Right cardiac atrium (tissue), 5 donors: Measurements from ENCODE around the gene RGS1. TPM values are rescaled to one million over a fixed set of nuclear protein-coding genes. Genes with fewer than 3 reads are reported as not detected.

Source experiments
- ATAC-seq, 2 donors: fragments of 200-7000 bp; cut with Tn5 transposase; one replicate each; pipeline versions ENCODE4 v1.8.0 to v1.9.1; 2020; ENCODE audit warnings: moderate library complexity in 2 of 2, mild to moderate bottlenecking in 1 of 2
- DNase-seq, 3 donors: peaks; one replicate each; pipeline ENCODE4 v3.0.0-alpha.2; 2020
- H3K27ac ChIP-seq: one replicate; pipeline ENCODE4 v1.5.1; 2013; ENCODE audit warnings: mild to moderate bottlenecking, low read length, control low read depth, moderate library complexity
- H3K27me3 ChIP-seq: one replicate; pipeline ENCODE4 v1.6.1; 2013; ENCODE audit not compliant: control insufficient read depth, insufficient read depth
- H3K4me1 ChIP-seq: one replicate; pipeline ENCODE4 v1.6.1; 2013; ENCODE audit warnings: low read length; ENCODE audit not compliant: control insufficient read depth, insufficient read depth
- H3K4me3 ChIP-seq: one replicate; pipeline ENCODE4 v1.5.1; 2013; ENCODE audit warnings: low read length, control low read depth
- H3K9me3 ChIP-seq: one replicate; pipeline ENCODE4 v1.6.1; 2013; ENCODE audit warnings: low read length; ENCODE audit not compliant: control insufficient read depth
- WGBS: extraction: QIAGEN DNeasy Blood & Tissue Kit; methylation state at CpG from one replicate; pipeline ENCODE4 v1.1.7; 2013; 5-methylcytosine and 5-hydroxymethylcytosine counted together
- intact Hi-C, 4 donors: fragments of 100-400 bp; cut with DNase I; formaldehyde crosslinking; loops; one replicate each; pipeline versions ENCODE4 v1.11.0 to v1.14.0; 2022 to 2023
- polyA plus RNA-seq: library from polyadenylated mRNA; stranded (reverse); fragments of 200-250 nt; gene quantifications from one replicate; pipeline ENCODE4 v1.2.3, GENCODE V29; 2013
- total RNA-seq, 4 donors: library from RNA; stranded (reverse); fragmentation: NEBNext Ultra II Directional; extraction: Animal tissue kit (Norgen Biotek cat#: 25700); gene quantifications; one replicate each; pipeline ENCODE4 v1.2.1, GENCODE V29; 2021
- donor health status: healthy with polysubstance abuse.
- donor health status: DM: no; HTN: yes; CAD: no.
- donor health status: DM: no; HTN: no; CAD: no.
- donor health status: DM: no; HTN: yes; CAD: no; lungs with severe emphysema.
- donor health status: DM: yes; HTN: yes; CAD: no.

Gene RGS1
- total and polyA plus RNA-seq, 5 donors = 0.37 to 9.2 (median 2.6) TPM

DNA sequence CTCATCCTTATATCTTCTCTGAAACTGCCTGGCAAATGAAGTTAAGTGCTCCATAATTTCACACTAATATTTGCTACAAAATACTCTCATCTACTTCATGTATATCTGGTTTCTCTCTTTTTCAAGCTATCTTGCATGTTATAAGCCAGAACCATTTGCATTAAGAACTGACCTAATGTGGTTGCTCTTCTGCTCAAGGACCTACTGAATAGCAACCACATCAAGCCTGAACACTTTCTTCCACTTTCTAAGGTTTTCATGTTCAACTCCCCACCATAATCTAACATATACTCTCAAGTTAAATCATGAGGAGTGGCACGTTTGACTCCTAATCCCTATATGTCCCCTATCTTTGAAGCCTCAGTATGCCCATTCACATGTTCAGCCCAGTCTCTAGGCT lies 27.2 kb downstream of the RGS1 start:
- intact Hi-C loops = loop anchor here in 1 of 4 donors (10.0 kb wide), 1 partner anchor 128 kb away; no protein-coding TSS in a partner anchor
- H3K9me3 ChIP-seq = no peaks in the 10 kb centered on the region
- no peak overlapping the region for H3K4me3 ChIP-seq
- no peak for DNase-seq
- ATAC-seq = no peak
- H3K27ac ChIP-seq = no peak overlapping the region
- no peaks in the 10 kb centered on the region for H3K27me3 ChIP-seq
- H3K4me1 ChIP-seq = no peaks in the 10 kb centered on the region
- WGBS = 83% methylated on average over 1 of the region's 1 CpG

DNA sequence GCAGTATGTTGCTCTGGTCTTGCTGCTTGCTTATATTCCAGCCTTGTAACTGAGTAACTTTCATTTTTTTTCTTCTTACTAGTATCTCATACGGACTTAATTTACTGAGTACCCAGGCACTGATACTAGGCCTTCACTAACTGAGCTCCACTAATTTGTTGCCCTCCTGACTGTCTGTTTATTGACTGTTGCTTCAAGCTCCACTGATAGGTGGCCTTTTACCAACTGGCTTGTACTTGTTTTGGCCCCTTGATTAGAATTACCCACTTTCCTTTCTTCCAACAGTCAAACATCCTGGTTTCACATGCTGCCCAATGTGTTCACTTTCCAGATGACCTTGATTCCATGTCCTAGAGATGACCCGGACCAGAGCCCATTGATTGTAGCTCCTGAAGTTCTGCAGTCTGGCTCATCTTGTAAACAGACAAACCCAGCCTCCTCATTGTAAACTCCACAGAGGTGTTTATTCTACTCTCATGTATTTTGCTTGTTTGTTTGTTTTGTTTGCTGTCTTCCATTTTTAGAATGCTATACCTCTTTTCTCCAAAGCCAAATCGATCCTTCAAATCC lies 27.7 kb downstream of the RGS1 start:
- DNase-seq (no peak), ATAC-seq (no peak)
- H3K4me3 ChIP-seq = no peak overlapping the region
- intact Hi-C loops = loop anchor here in 1 of 4 donors (10.0 kb wide), 1 partner anchor 129 kb away; no protein-coding TSS in a partner anchor
- no peaks in the 10 kb centered on the region for H3K4me1 ChIP-seq
- no peaks in the 10 kb centered on the region for H3K27me3 ChIP-seq
- H3K27ac ChIP-seq = no peak overlapping the region
- no peaks in the 10 kb centered on the region for H3K9me3 ChIP-seq
- WGBS = 76% methylated on average over 3 of the region's 3 CpGs

GRCh38 chr1:192604979-192605620 lies 29.5 kb downstream of the RGS1 start:
- WGBS = 53% methylated on average over 3 of the region's 3 CpGs
- no peak for DNase-seq
- H3K9me3 ChIP-seq = no peaks in the 10 kb centered on the region
- H3K27ac ChIP-seq = no peak overlapping the region
- H3K27me3 ChIP-seq = no peaks in the 10 kb centered on the region
- no peak for ATAC-seq
- no peaks in the 10 kb centered on the region for H3K4me1 ChIP-seq
- no peak overlapping the region for H3K4me3 ChIP-seq
- intact Hi-C loops = loop anchor here in 3 of 4 donors (5.0 to 10.0 kb wide), 2 partner anchors 128 to 130 kb away; no protein-coding TSS in a partner anchor

DNA sequence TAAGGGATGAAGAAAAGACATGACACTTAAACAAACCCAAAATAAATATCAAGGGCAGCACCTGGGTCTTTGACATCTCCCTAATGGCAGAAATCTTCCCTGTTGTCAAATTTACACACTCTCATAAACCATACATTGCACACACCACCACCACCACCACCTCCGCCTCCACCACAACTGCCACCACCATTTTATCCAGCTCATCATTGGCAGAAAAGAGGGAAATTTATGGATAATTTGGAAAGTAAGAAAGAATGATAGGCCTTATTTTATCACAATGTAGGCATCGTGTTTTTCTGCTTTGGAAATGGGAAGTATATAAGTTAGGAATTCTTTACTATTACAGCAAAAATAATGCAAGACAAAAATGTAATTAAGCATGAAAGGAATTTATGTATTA lies 33.1 kb downstream of the RGS1 start:
- DNase-seq (no peak), ATAC-seq (no peak)
- no peaks in the 10 kb centered on the region for H3K27me3 ChIP-seq
- no peak overlapping the region for H3K4me3 ChIP-seq
- intact Hi-C loops = loop anchor here in 3 of 4 donors (5.0 to 10.0 kb wide), 2 partner anchors 131 to 134 kb away; no protein-coding TSS in a partner anchor
- no peak overlapping the region for H3K27ac ChIP-seq
- 87% methylated on average over 2 of the region's 2 CpGs for WGBS
- no peaks in the 10 kb centered on the region for H3K4me1 ChIP-seq
- H3K9me3 ChIP-seq = no peaks in the 10 kb centered on the region

DNA sequence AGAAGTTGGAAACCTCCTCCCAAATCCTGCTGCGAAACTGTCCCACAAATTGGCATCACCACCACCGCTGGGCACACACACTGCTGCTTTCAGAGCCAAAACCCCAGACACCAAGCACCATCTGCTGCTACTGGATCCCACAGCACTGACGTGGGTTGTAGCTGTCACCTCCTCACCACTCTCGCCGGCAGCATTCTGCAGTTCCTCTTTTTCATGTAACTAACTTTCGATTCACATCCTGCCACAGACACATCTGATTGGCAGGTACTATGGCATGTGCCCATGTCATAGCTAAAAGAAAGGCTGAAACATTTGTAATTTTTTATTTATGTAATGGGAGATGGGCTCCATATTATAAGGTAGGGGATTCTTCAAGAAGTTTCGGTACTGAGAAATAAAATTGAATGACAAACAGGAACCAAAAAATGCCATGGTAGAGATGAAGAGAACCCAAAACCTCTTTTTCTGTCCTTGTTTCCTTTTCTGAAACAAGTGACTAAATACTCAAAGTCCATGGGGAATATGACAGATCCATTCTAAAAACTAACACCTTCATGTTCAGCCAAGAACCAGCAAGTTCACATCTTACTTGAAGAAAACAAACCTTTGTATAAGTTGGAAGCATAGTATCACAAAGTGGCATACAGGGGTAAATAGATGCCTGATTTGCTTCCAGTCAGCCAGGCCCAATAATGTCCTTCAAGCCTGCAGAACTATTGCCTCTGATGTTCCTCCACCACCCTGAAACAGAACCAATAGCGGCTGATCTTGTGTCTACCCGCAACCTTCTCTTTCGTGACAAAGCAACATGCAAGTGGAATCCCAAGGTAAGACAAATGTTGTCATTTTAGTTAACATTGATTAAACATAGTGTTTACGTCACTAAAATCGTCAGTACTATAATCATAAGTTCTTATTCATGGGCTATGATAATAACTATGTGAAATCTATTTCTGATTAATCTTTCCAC lies 33.8 kb downstream of the RGS1 start:
- 70% methylated on average over 12 of the region's 12 CpGs for WGBS
- DNase-seq (peak; percentile 39 to 64 (median 55)), ATAC-seq (peak; percentile 40 to 48)
- Histone ChIP-seq H3K9me3 (no peaks in the 10 kb centered on the region), H3K4me3 (no peak overlapping the region), H3K27me3 (no peaks in the 10 kb centered on the region), H3K27ac (no peak overlapping the region), H3K4me1 (no peaks in the 10 kb centered on the region)
- intact Hi-C loops = loop anchor here in 3 of 4 donors (5.0 to 10.0 kb wide), 2 partner anchors 132 to 135 kb away; no protein-coding TSS in a partner anchor

GRCh38 chr1:192610112-192610889 lies 34.7 kb downstream of the RGS1 start:
- H3K9me3 ChIP-seq = no peaks in the 10 kb centered on the region
- intact Hi-C loops = no loop called here
- no peak for ATAC-seq
- no peak overlapping the region for H3K4me3 ChIP-seq
- WGBS = 58% methylated on average over 3 of the region's 3 CpGs
- no peak for DNase-seq
- H3K27me3 ChIP-seq = no peaks in the 10 kb centered on the region
- H3K4me1 ChIP-seq = no peaks in the 10 kb centered on the region
- H3K27ac ChIP-seq = no peak overlapping the region

GRCh38 chr1:192615055-192615454 lies 39.5 kb downstream of the RGS1 start:
- H3K4me1 ChIP-seq = no peaks in the 10 kb centered on the region
- no peak for ATAC-seq
- H3K9me3 ChIP-seq = no peaks in the 10 kb centered on the region
- H3K4me3 ChIP-seq = no peak overlapping the region
- intact Hi-C loops = no loop called here
- H3K27ac ChIP-seq = no peak overlapping the region
- no peak for DNase-seq
- no peaks in the 10 kb centered on the region for H3K27me3 ChIP-seq
- WGBS = 96% methylated on average over 1 of the region's 1 CpG

DNA sequence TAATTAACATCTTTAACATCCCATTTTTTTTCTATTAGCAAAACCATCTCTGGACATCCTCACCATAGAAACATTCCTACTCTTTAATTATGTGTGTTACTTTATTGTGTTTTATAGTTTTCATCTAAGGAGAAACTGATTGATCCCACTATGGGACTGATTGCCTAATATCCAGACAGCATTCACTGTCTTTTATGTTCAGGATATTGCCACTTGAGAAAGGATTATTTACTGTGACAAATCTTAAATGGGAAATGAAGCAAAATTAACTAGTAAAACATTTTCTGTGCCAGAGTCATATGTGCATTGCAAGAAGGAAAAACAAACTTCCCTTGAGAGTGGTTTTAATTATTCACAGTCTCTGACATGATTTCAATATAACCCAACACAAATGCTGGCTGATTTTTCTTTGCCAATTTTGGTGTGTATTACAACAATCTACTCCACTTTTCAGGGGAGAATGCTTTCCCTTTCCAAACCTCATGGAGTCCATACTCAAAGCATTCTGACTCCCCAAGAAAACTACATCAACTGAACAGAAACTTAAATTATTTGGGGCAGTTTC lies 44.6 kb downstream of the RGS1 start:
- intact Hi-C loops = no loop called here
- DNase-seq = no peak
- no peaks in the 10 kb centered on the region for H3K9me3 ChIP-seq
- no peak overlapping the region for H3K27ac ChIP-seq
- H3K4me3 ChIP-seq = no peak overlapping the region
- no peaks in the 10 kb centered on the region for H3K27me3 ChIP-seq
- no peak for ATAC-seq
- H3K4me1 ChIP-seq = no peaks in the 10 kb centered on the region

DNA sequence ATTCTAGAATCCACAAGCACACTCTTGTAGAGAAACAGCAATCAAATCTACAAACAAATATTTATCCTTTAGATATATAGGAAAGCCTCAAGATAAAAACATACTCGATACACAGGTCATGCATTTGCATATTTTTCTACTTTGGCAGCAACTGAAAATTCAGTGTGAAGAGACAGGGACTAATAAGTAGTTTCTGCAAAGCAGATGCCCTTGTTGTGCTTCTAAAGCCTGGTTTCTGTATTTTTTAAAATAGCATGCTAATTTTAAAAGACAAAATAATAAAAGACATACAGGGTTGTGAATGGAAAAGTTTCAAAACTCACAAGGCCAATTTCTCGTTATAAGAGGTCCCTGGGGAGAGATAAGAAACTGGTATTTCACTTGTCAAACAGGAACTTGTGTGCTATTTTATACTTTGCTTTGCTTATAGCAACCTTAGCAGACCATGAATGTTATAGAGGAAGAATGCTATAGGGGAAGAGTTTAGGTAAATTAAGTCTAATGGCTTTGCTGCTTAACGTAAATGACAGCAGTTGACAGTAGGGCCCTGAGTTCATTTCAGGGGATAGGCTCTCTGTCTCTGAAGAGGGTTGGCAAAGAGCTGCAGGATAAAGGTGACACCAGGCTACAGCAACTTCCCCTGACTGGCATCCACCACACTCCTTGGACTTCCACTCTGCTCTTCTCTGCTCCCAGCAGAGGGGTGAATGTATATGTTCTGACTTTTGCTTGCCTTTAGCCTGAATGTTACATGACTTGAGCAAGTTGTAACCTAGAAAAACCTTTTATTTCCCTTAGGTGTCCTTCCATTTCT lies 51.0 kb downstream of the RGS1 start:
- Histone ChIP-seq H3K4me3 (no peak overlapping the region), H3K4me1 (no peaks in the 10 kb centered on the region), H3K27me3 (no peaks in the 10 kb centered on the region), H3K27ac (no peak overlapping the region), H3K9me3 (no peaks in the 10 kb centered on the region)
- 37% methylated on average over 3 of the region's 3 CpGs for WGBS
- intact Hi-C loops = loop anchor here in 1 of 4 donors (5.0 kb wide), 1 partner anchor 386 kb away; no protein-coding TSS in a partner anchor
- no peak for DNase-seq
- ATAC-seq = peak in 1 of 2 donors; percentile 60
